K562 (cell line): Measurements from ENCODE around the gene TBX1. TPM values are rescaled to one million over a fixed set of nuclear protein-coding genes. Genes with fewer than 3 reads are reported as not detected.

Experiments
- SAFB2 ChIP-seq: fragments of 200-400 bp; formaldehyde crosslinking; IDR thresholded peaks from 2 replicates; pipeline ENCODE4 v1.6.1; 2018; ENCODE audit warnings: borderline replicate concordance, low read length, low read depth, moderate library complexity; ENCODE audit not compliant: severe bottlenecking
- USF2 ChIP-seq: sonication (generic); formaldehyde crosslinking; IDR thresholded peaks from 2 replicates; pipeline ENCODE4 v1.5.0; 2020; ENCODE audit warnings: missing genetic modification reagents
- ZBTB40 ChIP-seq, 2 experiments: fragments of 450-650 bp in 1 of 2; sonication (generic) in 1 of 2; formaldehyde crosslinking in 1 of 2; IDR thresholded peaks; 2 replicates each; pipeline versions ENCODE4 v1.7.1 to v1.9.0; 2016 to 2022; ENCODE audit warnings: inconsistent platforms in 1 of 2, mild to moderate bottlenecking in 1 of 2, missing genetic modification reagents in 1 of 2
- polyA plus RNA-seq, 8 experiments: library from polyadenylated mRNA; depleted of rRNA in 4 of 8; stranded (reverse) in 5 of 8; unstranded in 3 of 8; fragments of >200 nt; fragmentation: Nextera tagmentation in 2 of 8; fragmentation: Illumina TruSeq in 1 of 8; extraction: Ambion mirVana in 2 of 8; extraction: Trizol in 1 of 8; gene quantifications; 2 replicates each; pipeline versions ENCODE4 v1.2.1 to v1.2.3, GENCODE V29; 2011 to 2014; ENCODE audit warnings: inconsistent platforms in 1 of 8, missing spikeins in 1 of 8
- total RNA-seq, 7 experiments: library from RNA; depleted of rRNA in 6 of 7; stranded (reverse); fragments of >200 nt in 6 of 7; fragmentation: Illumina TruSeq in 2 of 7; extraction: Trizol in 2 of 7; gene quantifications; 2 replicates each; pipeline versions ENCODE4 v1.2.1 to v1.2.3, GENCODE V29; 2011 to 2021; ENCODE audit warnings: low replicate concordance in 1 of 7
- TF ChIP-seq, protein P1 (sequence below), 2 experiments: IDR thresholded peaks in 1 of 2; conservative IDR thresholded peaks in 1 of 2; 2 replicates each; pipeline ENCODE4 v1.6.1; 2016; ENCODE audit warnings: low read depth in 2 of 2, mild to moderate bottlenecking in 1 of 2, missing compliant biosample characterization in 1 of 2, missing genetic modification characterization in 1 of 2, moderate library complexity in 1 of 2

The TBX1 gene
- total and polyA plus RNA-seq, 9 of the 15 experiments (the other 6 are each of a cell fraction or from before 2014, with no cell fraction given) = 0.07 to 35.0 (median 3.9) TPM

- TF ChIP-seq, protein P1, sequence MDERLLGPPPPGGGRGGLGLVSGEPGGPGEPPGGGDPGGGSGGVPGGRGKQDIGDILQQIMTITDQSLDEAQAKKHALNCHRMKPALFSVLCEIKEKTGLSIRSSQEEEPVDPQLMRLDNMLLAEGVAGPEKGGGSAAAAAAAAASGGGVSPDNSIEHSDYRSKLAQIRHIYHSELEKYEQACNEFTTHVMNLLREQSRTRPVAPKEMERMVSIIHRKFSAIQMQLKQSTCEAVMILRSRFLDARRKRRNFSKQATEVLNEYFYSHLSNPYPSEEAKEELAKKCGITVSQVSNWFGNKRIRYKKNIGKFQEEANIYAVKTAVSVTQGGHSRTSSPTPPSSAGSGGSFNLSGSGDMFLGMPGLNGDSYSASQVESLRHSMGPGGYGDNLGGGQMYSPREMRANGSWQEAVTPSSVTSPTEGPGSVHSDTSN (CRISPR knock-in tag; IDR thresholded peaks at IDR 0.05; ENCODE audit: low read depth) = peak; percentile 3; the same call in 1 of the 2 replicates
- TF ChIP-seq, protein P1 (tag; conservative IDR thresholded peaks at IDR 0.05; ENCODE audit: low read depth) = no peak
- TF ChIP-seq ZBTB40 (IDR thresholded peaks at IDR 0.05) = no peak
- peak; percentile 60; the same call in 1 of the 2 replicates for TF ChIP-seq ZBTB40 (CRISPR knock-in tag; IDR thresholded peaks at IDR 0.05)
- TF ChIP-seq USF2 (CRISPR knock-in tag) = 0 out of 2 replicates have a peak, but pooled peaks have one; percentile 17
- no peak for TF ChIP-seq SAFB2
Observed at GRCh38 chr22:19809741-19810140, 49.2 kb downstream of the TBX1 start (continued).
